ENCODE measurements around the gene CCDC40. TPM values are rescaled to one million over a fixed set of nuclear protein-coding genes. Genes with fewer than 3 reads are reported as not detected.
"Not testable (repeated sequence)": the region's sequence is repeated elsewhere in the genome, so short reads cannot be mapped to it uniquely, and the experiment has no call there.

The CCDC40 gene
- total RNA-seq, 1 donor from 2014 or later: 9.5 TPM

GRCh38 chr17:80043963-80044362 is 7.5 kb downstream of the CCDC40 start:
- H3K4me1 Mint-ChIP-seq (ENCODE audit: unreplicated experiment): no peaks in the 10 kb centered on the region
- peaks cover 3% of the 10 kb centered on the region for H3K9me3 Mint-ChIP-seq (ENCODE audit: unreplicated experiment)
- no peaks in the 10 kb centered on the region for H3K27me3 Mint-ChIP-seq (ENCODE audit: unreplicated experiment)
- DNase-seq (ENCODE audit: extremely low spot score, unreplicated experiment): no peak
- H3K4me3 Mint-ChIP-seq (ENCODE audit: unreplicated experiment): no peak overlapping the region
- no peak overlapping the region for H3K27ac Mint-ChIP-seq (ENCODE audit: unreplicated experiment)
- H3K36me3 Mint-ChIP-seq (ENCODE audit: unreplicated experiment): peaks cover 29% of the 10 kb centered on the region
- no peak for TF ChIP-seq CTCF (IDR thresholded peaks at IDR 0.05)

GRCh38 chr17:80045703-80046102 is 9.3 kb downstream of the CCDC40 start:
- H3K4me1 Mint-ChIP-seq (ENCODE audit: unreplicated experiment): no peaks in the 10 kb centered on the region
- H3K27ac Mint-ChIP-seq (ENCODE audit: unreplicated experiment): no peak overlapping the region
- H3K27me3 Mint-ChIP-seq (ENCODE audit: unreplicated experiment): no peaks in the 10 kb centered on the region
- H3K4me3 Mint-ChIP-seq (ENCODE audit: unreplicated experiment): no peak overlapping the region
- peaks cover 27% of the 10 kb centered on the region for H3K36me3 Mint-ChIP-seq (ENCODE audit: unreplicated experiment)
- no peak for DNase-seq (ENCODE audit: extremely low spot score, unreplicated experiment)
- no peak for TF ChIP-seq CTCF (IDR thresholded peaks at IDR 0.05)
- peaks cover 3% of the 10 kb centered on the region for H3K9me3 Mint-ChIP-seq (ENCODE audit: unreplicated experiment)

- not testable (repeated sequence) for H3K27me3 Mint-ChIP-seq (ENCODE audit: unreplicated experiment); DNase-seq (ENCODE audit: extremely low spot score, unreplicated experiment); H3K4me3 Mint-ChIP-seq (ENCODE audit: unreplicated experiment); H3K9me3 Mint-ChIP-seq (ENCODE audit: unreplicated experiment); H3K27ac Mint-ChIP-seq (ENCODE audit: unreplicated experiment); H3K4me1 Mint-ChIP-seq (ENCODE audit: unreplicated experiment)
- peaks cover 29% of the 10 kb centered on the region for H3K36me3 Mint-ChIP-seq (ENCODE audit: unreplicated experiment)
Observed at GRCh38 chr17:80046709-80047108, 10.3 kb downstream of the CCDC40 start.

GRCh38 chr17:80047176-80047575 is 10.7 kb downstream of the CCDC40 start:
- Mint-ChIP-seq H3K27me3 (ENCODE audit: unreplicated experiment) (no peaks in the 10 kb centered on the region), H3K9me3 (ENCODE audit: unreplicated experiment) (peaks cover 3% of the 10 kb centered on the region), H3K4me1 (ENCODE audit: unreplicated experiment) (no peaks in the 10 kb centered on the region), H3K4me3 (ENCODE audit: unreplicated experiment) (no peak overlapping the region), H3K36me3 (ENCODE audit: unreplicated experiment) (peaks cover 28% of the 10 kb centered on the region), H3K27ac (ENCODE audit: unreplicated experiment) (no peak overlapping the region)
- no peak for DNase-seq (ENCODE audit: extremely low spot score, unreplicated experiment)
- TF ChIP-seq CTCF (IDR thresholded peaks at IDR 0.05): no peak

- Mint-ChIP-seq H3K36me3 (ENCODE audit: unreplicated experiment) (peaks cover 13% of the 10 kb centered on the region), H3K27ac (ENCODE audit: unreplicated experiment) (no peak overlapping the region), H3K4me1 (ENCODE audit: unreplicated experiment) (peaks cover 7% of the 10 kb centered on the region), H3K4me3 (ENCODE audit: unreplicated experiment) (no peak overlapping the region), H3K27me3 (ENCODE audit: unreplicated experiment) (no peaks in the 10 kb centered on the region), H3K9me3 (ENCODE audit: unreplicated experiment) (no peaks in the 10 kb centered on the region)
- TF ChIP-seq CTCF (IDR thresholded peaks at IDR 0.05): no peak
- no peak for DNase-seq (ENCODE audit: extremely low spot score, unreplicated experiment)
Observed at GRCh38 chr17:80049986-80050385, 13.5 kb downstream of the CCDC40 start.

- DNase-seq (ENCODE audit: extremely low spot score, unreplicated experiment): no peak
- Mint-ChIP-seq H3K4me1 (ENCODE audit: unreplicated experiment) (peaks cover 7% of the 10 kb centered on the region), H3K27me3 (ENCODE audit: unreplicated experiment) (no peaks in the 10 kb centered on the region), H3K27ac (ENCODE audit: unreplicated experiment) (no peak overlapping the region), H3K4me3 (ENCODE audit: unreplicated experiment) (no peak overlapping the region), H3K36me3 (ENCODE audit: unreplicated experiment) (peaks cover 13% of the 10 kb centered on the region), H3K9me3 (ENCODE audit: unreplicated experiment) (no peaks in the 10 kb centered on the region)
- TF ChIP-seq CTCF (IDR thresholded peaks at IDR 0.05): no peak
Observed at GRCh38 chr17:80050706-80051105, 14.3 kb downstream of the CCDC40 start.
